NCI-H1417 treated with DMSO at 0.1 percent for 48 hours (cell line): ENCODE results near the gene TRPM1.

ENCODE experiments used
- DNase-seq: peaks from one replicate; lab custom pipeline; 2025; lab: John Stamatoyannopoulos, UW

The TRPM1 gene

GRCh38 chr15:31016446-31016915 is 85.0 kb downstream of the TRPM1 start:
- DNase-seq = peak; percentile 40

- no peak for DNase-seq
Observed at GRCh38 chr15:31014608-31014925, 87.0 kb downstream of the TRPM1 start.

DNA sequence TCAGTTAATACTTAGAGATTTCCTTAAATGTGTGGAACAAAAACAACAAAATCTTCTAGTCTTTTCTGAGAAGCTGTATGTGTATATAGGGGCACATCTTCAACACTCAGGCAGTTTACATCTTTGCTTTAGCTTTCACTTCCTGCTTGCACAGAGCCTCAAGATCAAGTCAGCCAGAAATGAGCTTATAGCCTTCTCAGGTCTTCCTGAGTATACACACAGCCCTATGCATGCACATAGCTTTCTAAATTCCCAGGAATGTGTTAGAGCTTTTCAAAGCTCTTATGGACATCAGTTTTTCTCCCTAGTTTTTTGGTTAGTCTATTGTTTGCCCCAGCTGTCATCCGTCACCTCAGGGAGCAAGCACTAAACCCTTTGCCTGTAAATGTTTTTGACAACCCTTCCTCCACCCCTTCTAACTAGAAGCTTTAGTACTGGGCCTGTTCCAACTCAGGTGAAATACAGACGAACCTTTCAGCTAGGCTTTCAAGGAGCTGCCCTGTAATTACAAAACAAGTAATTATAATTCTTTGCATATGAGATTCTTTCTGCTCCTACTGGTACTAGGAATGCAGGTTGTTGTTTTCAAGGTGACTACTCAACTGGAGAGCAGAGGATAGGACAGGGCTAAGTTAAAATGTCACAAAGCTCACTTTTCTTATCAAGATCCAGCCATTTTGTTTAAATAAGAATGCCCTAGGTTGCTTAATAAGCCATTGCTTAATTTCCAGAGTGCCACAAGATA is 87.5 kb downstream of the TRPM1 start:
- DNase-seq = no peak

GRCh38 chr15:31012455-31012854 is 89.1 kb downstream of the TRPM1 start:
- no peak for DNase-seq

DNA sequence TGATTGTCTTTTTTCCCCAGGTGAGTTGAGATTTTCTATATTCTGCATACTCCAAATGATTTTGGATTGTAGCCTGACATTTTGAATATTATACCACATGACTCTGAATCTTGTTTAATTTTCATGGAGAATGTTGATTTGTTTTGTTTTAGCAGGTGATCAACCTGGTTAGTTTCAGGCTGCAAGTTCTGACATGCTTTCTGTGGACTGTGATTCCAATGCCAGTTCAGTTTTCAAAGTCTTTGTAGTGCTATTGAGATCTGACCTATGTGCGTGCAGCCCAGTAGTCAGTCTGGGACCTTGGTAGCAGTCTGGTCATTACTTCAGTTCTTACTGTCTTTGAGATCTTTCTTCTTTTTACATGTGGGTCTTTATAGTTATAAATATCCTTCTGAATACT is 91.5 kb downstream of the TRPM1 start:
- no peak for DNase-seq

DNA sequence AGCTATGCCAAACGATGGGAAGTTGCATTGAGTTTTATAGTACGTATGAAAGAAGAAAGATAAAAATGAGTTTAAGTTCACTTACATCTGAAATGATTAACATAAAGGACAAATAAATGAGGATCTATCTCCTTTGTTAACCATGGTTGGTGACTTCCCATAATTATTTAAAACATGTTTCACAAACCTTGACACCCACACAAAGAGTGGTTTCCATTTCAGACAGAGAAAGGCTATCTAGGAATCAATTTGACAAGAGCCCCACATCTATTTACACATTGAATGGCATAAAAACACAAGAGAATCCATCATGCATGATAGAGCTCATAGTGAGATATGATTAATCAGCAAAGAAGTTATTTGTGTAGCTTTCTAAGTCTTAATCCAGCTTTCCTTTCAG is 95.9 kb downstream of the TRPM1 start:
- no peak for DNase-seq

DNA sequence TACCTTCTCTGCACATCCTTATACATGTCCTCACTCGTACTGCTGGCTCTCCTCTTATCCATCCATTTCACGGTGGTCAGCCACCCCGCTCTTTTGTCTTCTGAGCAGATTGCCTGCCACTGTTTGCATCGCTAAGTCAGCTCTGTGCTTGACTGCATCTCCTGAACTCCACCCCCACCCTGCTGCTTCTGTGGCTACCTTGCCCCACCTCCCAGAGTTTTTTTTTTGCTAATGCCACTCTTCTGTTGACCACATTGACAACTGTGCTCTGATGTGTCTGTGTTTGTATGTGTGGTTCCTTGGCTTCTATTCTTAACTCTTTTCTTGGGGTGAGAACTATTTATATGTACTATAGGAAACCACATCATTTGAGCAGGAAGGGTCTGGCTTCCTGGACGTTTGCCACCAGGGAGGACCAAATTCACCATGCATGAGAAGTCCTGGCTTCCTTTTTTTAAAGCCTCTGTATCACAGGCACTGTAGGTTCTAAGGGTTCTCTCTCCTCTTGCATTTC is 97.2 kb downstream of the TRPM1 start:
- no peak for DNase-seq

- DNase-seq = no peak
Observed at GRCh38 chr15:31001702-31002101, 99.8 kb downstream of the TRPM1 start.

- no peak for DNase-seq
Observed at GRCh38 chr15:30999729-31000128, 101.8 kb downstream of the TRPM1 start.

DNA sequence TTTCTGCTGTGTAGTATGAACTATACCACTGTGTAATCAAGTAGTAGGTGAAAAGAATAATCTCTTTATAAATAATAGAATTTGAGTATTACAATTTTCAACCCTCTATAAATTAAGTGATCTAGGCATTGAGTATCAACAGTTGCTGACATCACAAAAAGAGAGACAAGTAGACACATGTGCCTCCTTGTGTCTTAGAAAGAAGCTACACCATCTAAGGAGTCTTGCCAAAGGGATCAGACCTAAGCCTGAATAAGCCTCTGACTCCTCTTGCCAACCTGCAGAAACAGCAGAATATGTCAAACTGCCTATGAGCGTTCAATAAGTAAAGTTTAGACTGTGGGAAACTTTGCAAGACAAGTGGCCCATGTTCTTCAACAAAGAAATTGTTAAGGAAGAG is 104.3 kb downstream of the TRPM1 start:
- no peak for DNase-seq

DNA sequence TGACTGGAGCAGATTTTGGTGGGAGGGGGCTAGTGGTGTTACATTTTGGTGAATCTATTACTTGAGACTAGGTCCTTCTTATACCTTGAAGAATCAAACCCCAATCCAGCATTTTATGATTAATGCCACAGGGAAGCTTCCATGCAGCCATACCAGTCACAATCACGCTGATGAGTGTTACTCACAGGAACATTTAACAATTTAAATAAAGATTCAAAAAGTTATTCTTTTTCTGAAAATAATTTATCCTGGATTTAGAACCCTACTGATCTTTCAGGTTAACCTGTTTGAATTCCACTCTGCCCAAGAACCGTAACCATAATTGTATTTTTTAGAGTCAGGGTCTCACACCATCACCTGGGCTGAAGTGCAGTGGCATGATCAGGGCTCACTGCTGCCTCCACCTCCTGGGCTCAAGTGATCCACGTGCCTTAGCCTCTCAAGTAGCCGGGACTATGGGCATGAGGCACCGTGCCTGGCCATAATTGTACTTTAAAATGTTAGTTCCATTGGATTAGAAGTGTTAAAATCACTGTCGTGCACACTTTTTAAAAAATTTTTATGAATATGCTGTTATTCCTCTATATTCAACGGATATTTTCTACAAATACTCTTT is 109.2 kb downstream of the TRPM1 start:
- peak; percentile 26 for DNase-seq

GRCh38 chr15:30991255-30992235 is 110.0 kb downstream of the TRPM1 start, which contains the start of gene MTMR10:
TSS of gene MTMR10 (minus strand) at chr15:30991628. CDS start at chr15:30991506, 122 bp downstream.
- DNase-seq = no peak

GRCh38 chr15:30990446-30991254 is 110.9 kb downstream of the TRPM1 start:
- DNase-seq = no peak

DNA sequence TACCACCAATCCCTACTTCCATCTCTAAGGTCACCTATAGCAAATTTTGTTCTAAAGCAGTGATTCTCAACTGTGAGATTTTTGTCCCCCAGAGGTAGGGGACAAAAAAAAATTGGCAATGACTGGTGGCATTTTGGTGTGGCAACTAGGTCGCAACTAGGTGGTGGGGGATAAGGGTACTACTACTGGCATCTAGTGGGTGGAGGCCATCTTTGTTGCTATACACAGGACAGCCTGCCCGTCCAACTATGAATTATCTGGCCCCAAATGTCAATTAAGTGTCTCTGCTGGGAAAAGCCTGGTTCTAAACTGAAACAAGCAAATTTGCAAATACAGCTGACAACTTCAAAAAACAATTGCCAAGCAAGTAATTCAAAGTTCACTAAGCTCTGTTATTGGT is 111.5 kb downstream of the TRPM1 start:
- DNase-seq = no peak

- no peak for DNase-seq
Observed at GRCh38 chr15:30985081-30985531, 116.4 kb downstream of the TRPM1 start.

DNA sequence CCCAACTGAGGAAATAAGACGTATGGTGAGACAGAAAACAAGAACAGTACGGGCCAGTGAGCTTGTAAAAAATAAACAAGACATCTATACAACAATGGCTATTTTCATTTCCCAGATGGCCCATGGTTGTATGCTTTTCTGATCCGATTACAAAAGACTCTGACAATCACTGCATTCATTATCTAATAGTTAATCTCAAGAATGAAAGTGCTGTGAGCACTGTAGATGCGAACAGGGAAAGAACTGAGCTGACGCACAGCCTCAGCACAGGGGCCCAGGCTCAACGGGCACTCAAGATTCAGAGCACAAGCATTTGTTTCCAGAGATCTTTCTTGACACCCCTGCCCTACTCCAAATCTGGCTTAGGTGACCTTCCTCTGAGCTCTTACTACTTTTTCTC is 117.0 kb downstream of the TRPM1 start:
- no peak for DNase-seq

DNA sequence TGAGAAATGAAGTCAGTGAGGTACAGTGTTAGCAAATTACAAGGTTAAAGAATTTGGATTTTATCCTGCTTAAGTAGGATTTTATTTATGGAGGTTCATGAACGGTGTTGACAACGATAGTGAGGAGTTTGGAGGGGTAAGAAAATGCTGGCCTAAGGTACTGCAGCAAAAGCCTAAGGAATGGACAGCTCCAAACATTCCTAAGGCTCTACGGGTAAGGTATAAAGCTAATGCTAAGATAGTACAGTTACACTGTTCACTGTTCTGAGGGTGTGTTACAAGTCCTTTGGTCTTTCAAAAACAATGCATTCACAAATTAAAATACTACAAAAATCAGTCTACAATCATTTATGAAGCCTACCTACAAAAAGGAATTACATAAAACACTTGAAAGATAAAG is 117.4 kb downstream of the TRPM1 start:
- no peak for DNase-seq

DNA sequence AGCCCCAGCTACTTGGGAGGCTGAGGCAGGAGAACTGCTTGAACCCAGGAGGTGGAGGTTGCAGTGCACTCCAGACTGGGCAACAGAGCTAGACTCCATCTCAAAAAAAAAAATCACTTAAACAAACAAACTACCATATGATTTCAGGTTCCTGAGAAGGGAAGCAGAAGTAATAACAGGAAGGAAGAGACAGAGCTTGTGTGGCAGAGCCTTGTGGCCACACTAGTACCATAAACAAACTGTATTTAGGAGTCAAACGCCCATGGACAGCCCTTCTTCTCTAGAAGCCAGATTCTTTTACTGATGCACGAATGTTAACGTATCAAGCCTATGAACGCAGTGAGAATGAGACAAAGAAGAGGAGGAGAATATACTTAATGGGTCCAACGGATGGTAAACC is 122.1 kb downstream of the TRPM1 start:
- DNase-seq = no peak

DNA sequence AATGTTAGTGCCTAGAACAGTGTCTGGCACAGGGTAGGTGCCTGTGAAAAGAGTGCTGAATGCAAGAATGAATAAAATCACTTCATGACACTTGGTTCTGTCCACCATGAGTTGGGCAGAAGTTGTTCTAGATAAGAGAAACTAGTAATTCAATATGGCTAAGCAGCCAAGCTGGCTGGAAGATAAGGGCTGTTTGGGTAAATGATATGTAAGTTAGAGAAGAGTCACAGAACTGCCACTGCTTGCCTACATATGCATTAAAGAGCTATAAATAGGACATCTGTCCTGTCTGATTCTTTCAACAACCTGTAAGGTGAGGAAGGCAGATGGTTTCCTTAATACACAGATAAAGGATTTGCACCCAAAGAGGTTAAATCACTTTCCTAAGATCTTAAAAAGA is 123.2 kb downstream of the TRPM1 start:
- no peak for DNase-seq

DNA sequence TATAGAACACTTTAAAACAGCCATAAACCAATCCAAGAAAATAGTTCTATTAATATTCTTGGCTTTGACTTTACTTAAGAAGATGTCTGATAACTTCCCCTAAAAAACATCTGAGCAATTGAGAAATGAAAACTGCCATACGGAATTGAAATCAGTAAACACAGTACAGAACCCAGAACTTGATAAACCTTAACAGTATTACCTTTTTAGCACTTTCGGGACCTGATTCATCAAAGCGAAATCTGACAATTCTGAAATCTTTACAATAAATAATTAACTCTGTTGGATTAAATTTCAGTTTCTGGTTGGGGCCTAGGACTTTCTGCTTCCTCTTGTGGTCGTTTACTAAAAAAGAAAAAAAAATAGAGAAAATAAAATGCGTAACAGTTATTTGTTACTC is 127.4 kb downstream of the TRPM1 start:
- no peak for DNase-seq

GRCh38 chr15:30973379-30973778 is 128.1 kb downstream of the TRPM1 start:
- DNase-seq = no peak
